Measurements from ENCODE around the gene DNAJC17. TPM values are rescaled to one million over a fixed set of nuclear protein-coding genes. Genes with fewer than 3 reads are reported as not detected.
A peak's percentile ranks its signal among the peaks of the same experiment; 100 is the strongest.

The DNAJC17 gene
- total RNA-seq, 4 donors from 2014 or later = 20.4 to 40.2 (median 30.3) TPM

DNA sequence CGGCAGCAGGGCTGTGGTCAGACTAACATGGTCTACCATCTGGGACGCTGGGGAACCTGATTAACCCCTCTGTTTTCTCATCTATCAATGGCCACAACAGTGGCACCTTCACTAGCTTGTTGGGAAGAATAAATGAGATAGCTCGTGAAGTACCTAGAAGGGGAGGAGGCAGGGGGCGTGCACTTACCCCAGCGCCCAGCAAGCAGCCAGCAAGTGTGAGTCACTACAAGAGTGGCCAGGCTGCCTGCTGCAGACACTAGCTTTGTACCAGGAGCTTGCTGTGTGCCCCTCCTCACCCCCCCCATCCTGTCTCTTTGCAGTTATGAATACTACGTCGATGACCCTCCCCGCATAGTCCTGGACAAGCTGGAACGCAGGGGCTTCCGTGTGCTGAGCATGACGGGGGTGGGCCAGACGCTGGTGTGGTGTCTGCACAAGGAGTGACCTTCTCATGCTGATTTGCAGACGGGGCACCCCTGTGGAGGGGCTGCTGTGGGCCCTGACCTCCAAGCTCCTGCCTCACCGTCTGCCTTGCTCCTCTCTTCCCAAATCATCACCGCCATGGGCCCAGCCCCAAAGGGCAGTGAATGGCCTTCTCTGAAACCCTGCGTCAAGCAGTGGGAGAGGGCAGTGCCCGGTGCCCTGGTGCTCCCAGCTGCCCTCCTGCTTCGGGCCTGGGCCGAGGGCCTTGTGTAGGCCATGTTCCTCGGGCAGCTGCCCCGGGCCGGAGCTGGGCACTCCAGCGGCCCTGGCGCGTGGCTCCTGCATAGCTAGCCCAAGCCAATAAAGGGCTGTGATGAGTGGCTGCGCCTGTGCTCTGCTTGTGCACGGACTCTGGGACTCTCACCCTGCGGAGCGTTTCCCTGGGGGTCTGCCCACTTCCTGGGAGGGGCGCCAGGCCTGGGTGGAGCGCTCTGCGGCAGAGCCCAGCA, 40.1 kb downstream of the DNAJC17 start:
- Histone ChIP-seq H3K36me3 (peaks cover under 1% of the 10 kb centered on the region), H3K27me3 (no peaks in the 10 kb centered on the region), H3K27ac (peak overlapping the region; percentile 77), H3K9me3 (no peaks in the 10 kb centered on the region), H3K4me1 (peaks cover 91% of the 10 kb centered on the region), H3K4me3 (no peak overlapping the region)
- 76% methylated on average over 29 of the region's 32 CpGs for WGBS
- TF ChIP-seq EP300 (IDR thresholded peaks at IDR 0.05) (no peak), POLR2A (IDR thresholded peaks at IDR 0.05) (no peak), POLR2AphosphoS5 (IDR thresholded peaks at IDR 0.05) (no peak)
- TF ChIP-seq, protein P1, sequence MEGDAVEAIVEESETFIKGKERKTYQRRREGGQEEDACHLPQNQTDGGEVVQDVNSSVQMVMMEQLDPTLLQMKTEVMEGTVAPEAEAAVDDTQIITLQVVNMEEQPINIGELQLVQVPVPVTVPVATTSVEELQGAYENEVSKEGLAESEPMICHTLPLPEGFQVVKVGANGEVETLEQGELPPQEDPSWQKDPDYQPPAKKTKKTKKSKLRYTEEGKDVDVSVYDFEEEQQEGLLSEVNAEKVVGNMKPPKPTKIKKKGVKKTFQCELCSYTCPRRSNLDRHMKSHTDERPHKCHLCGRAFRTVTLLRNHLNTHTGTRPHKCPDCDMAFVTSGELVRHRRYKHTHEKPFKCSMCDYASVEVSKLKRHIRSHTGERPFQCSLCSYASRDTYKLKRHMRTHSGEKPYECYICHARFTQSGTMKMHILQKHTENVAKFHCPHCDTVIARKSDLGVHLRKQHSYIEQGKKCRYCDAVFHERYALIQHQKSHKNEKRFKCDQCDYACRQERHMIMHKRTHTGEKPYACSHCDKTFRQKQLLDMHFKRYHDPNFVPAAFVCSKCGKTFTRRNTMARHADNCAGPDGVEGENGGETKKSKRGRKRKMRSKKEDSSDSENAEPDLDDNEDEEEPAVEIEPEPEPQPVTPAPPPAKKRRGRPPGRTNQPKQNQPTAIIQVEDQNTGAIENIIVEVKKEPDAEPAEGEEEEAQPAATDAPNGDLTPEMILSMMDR (IDR thresholded peaks at IDR 0.05) = no peak
- DNase-seq (ENCODE audit: low spot score in 2 of 2) = no peak

DNA sequence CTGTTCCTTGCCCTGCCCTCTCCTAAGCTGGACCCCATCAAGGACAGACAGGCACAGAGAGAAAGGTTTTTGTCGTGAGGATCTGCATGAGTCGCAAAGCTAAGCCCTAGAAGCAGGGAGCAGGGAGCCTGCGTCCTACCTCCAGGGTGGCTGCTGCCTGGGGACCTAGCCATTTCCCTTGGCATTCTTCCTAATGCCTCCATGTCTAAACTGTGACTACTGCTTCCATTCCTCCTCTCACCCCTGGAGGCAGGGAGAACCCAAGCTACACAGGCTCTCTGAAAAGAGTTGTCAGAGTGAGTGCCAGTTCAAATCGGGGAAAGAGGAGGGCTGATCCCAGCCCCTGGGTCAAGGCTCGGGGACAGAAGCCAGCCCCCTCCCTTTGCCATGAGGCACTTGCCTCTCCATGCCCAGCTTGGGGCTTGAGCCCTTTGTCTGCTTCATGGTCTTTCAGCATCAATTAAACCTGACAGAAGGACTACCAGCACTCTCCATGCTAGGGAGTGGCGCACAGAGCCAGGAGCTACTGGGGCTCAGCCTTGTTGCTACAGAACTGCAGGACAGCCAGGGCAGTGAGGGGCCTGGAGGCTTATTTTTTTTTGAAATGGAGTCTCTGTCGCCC, 41.0 kb downstream of the DNAJC17 start:
- no peak for DNase-seq (ENCODE audit: low spot score in 2 of 2)
- peak overlapping the region; percentile 8 for H3K4me3 ChIP-seq
- 59% methylated on average over 7 of the region's 7 CpGs for WGBS

DNA sequence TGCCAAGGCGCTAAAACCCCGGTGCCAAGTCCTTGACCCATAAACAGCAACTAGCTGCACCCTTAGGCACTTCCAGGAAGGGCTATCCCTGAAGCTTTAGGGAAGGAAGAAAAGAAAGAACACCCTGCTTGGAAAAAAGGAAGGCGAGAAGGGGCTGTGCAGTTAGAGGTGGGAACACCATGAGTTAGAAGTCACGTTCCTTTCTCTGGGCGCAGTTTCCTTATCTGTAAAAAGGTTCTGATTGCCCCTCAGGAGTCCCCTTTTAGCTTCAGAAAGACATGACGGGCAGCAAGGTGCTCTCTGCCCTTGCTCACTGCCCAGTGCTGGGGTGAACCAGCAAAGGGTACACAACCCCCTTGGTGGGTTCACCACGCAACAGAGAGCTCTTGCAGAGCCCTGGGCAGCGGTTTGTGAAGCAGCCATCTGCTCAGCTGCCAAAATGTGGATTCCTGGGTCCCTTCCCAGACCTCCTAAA, 42.6 kb downstream of the DNAJC17 start:
- Histone ChIP-seq H3K27me3 (no peaks in the 10 kb centered on the region), H3K4me1 (peaks cover 68% of the 10 kb centered on the region), H3K9me3 (no peaks in the 10 kb centered on the region), H3K27ac (peak overlapping the region; percentile 77), H3K4me3 (peak overlapping the region; percentile 70), H3K36me3 (no peaks in the 10 kb centered on the region)
- no peak for DNase-seq (ENCODE audit: low spot score in 2 of 2)
- no peak for TF ChIP-seq POLR2AphosphoS5 (IDR thresholded peaks at IDR 0.05)
- no peak for TF ChIP-seq EP300 (IDR thresholded peaks at IDR 0.05)
- no peak for TF ChIP-seq POLR2A (IDR thresholded peaks at IDR 0.05)
- TF ChIP-seq, protein P1 (IDR thresholded peaks at IDR 0.05) = no peak
- 18% methylated on average over 8 of the region's 8 CpGs for WGBS

More for the DNA sequence above, 41.0 kb downstream of the DNAJC17 start:
- no peaks in the 10 kb centered on the region for H3K27me3 ChIP-seq
- TF ChIP-seq POLR2AphosphoS5 (IDR thresholded peaks at IDR 0.05) = no peak
- no peak for TF ChIP-seq EP300 (IDR thresholded peaks at IDR 0.05)
- TF ChIP-seq, protein P1 (IDR thresholded peaks at IDR 0.05) = no peak
- no peak for TF ChIP-seq POLR2A (IDR thresholded peaks at IDR 0.05)
- H3K9me3 ChIP-seq = no peaks in the 10 kb centered on the region
- peaks cover 84% of the 10 kb centered on the region for H3K4me1 ChIP-seq
- peak overlapping the region; percentile 77 for H3K27ac ChIP-seq
- H3K36me3 ChIP-seq = no peaks in the 10 kb centered on the region

DNA sequence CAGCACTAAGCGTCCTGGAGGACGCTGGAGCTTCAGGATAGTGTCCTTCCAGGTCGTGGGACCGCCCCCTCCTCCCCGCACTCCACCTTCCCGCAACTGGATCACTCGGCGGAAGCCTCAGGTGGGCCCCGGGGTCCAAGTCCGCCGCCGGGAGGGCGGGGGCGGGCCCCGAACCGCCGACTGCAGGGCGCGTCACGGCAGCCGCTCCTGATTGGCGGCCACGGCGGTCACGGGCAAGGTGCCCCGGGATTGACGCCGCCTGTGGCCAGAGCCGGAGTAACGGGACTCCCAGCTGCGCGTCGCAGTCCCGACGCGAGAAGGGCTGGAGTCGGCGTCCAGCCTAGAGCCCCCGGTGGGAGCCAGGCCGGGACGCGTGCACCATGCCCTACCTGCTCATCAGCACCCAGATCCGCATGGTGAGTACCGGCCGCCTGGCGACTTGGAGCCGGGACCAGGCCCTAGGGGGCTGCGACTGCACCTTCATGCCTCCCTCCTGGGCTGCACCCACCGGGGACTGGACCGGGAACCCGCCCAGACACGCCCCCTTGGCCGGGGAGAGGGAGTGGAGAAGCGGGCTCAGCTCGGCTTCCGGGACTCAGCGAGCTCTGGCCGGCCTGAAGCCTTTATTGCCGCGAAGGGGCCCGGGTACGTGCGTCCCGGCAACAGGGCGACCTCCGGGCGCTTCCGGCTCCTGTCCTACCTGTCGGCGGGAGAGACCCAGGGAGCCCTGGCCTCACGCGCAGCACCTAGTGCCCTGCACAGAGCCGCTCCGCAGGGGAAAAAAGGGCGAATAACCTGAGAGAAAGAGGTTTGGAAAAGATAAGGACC, 43.3 kb downstream of the DNAJC17 start, which contains the start of gene GCHFR:
TSS of gene GCHFR (plus strand) at position 268 of the 828 bp plus-strand sequence. CDS start at position 381, 113 bp downstream.
- Histone ChIP-seq H3K9me3 (no peaks in the 10 kb centered on the region), H3K36me3 (no peaks in the 10 kb centered on the region), H3K27ac (peak within 1 kb of the TSS; percentile 77), H3K4me1 (peaks cover 61% of the 10 kb centered on the region), H3K27me3 (no peaks in the 10 kb centered on the region), H3K4me3 (peak within 1 kb of the TSS; percentile 70)
- peak; percentile 92 for DNase-seq (ENCODE audit: low spot score in 2 of 2)
- WGBS = 3% methylated on average over 13 of the region's 75 CpGs
- TF ChIP-seq POLR2AphosphoS5 (IDR thresholded peaks at IDR 0.05) = peak in 1 of 3 donors; percentile 59
- TF ChIP-seq, protein P1 (IDR thresholded peaks at IDR 0.05) = peak in 1 of 2 donors; percentile 59
- TF ChIP-seq POLR2A (IDR thresholded peaks at IDR 0.05) = peak in 1 of 2 donors; percentile 23
- no peak for TF ChIP-seq EP300 (IDR thresholded peaks at IDR 0.05)
